Measurements from ENCODE around the gene HADHB. TPM values are rescaled to one million over a fixed set of nuclear protein-coding genes. Genes with fewer than 3 reads are reported as not detected.
A peak's percentile ranks its signal among the peaks of the same experiment; 100 is the strongest.

The HADHB gene
- 25.2 and 26.6 TPM in 2 replicates for total RNA-seq (2014; rRNA removed; shearing (Covaris generic))

GRCh38 chr2:26244309-26245230 is at the start of gene HADHB, which contains the start of gene HADHA:
Gene HADHB (plus strand): TSS chr2:26244939. CDS start chr2:26254255, 9,316 bp downstream.
Gene HADHA (minus strand): TSS chr2:26244632. CDS start chr2:26244596, 36 bp downstream.
- DNase-seq (ENCODE audit: low spot score) = peak; percentile 90

- DNase-seq (ENCODE audit: low spot score) = no peak
Observed at GRCh38 chr2:26195040-26195984, 49.4 kb upstream of the HADHB start.

- DNase-seq (ENCODE audit: low spot score) = no peak
Observed at GRCh38 chr2:26196683-26197418, 47.9 kb upstream of the HADHB start.

DNA sequence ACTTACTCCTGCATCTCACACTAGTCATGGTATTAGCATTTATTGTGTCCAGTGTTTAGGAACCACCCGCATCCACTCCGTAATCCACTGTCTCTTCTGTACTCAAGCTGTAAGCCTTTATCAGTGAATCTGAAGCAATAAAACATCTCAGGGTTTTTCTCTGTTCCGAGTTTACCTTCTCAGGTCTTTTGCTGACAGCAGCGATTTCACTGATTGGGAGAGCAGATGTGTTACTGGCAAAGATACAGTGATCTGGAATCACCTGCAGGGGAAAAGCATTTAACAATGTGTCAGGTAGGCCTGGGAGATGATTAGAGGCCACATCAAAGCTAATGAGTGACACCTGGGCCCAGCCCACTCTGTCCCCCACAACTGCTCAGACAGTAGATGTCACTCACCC is 47.2 kb upstream of the HADHB start:
- DNase-seq (ENCODE audit: low spot score) = no peak

DNA sequence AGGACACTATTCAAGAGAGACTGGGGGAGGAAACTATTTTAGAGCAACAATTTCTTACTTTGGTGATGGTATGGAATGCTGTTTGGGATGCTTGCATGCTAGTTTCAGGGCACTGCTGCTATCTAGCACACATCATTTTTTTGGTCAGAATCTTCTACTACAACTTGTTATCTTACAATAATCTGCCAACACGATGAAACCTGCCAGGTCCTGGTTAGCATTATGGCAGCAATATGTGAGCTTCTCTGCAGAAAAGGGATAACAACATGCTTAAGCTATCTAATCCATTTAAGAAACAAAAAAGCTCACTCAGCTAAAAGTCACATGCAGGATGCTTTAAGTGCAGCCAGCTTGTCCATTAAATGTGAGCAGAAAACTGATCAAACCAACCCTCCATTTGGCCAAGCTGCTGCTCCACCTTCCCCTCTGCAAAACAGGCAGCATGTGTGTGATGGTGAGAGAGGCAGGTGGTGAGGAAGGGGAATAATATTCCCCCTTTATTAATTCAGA is 41.7 kb upstream of the HADHB start:
- no peak for DNase-seq (ENCODE audit: low spot score)

DNA sequence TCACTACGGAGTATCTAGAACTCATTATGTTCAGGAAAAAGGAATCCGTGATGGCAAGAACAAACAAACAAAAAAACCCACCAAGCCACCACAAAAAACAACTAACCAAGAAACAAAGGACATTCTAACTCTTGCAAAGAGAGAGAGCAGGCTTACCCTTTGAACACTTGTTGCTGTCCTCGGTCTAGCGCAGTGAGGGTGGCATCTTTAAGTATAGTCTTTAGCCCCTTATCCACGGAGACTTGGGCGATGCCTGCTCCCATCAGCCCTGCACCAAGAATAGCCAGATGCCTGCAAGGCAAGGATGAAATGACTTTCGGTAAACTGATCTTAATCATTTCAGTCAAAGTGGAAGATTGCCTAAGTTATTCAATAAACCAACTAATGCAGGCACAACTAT is 40.8 kb upstream of the HADHB start:
- DNase-seq (ENCODE audit: low spot score) = no peak

- no peak for DNase-seq (ENCODE audit: low spot score)
Observed at GRCh38 chr2:26212011-26212410, 32.7 kb upstream of the HADHB start.

- DNase-seq (ENCODE audit: low spot score) = no peak
Observed at GRCh38 chr2:26214759-26215158, 30.0 kb upstream of the HADHB start.

- no peak for DNase-seq (ENCODE audit: low spot score)
Observed at GRCh38 chr2:26215833-26216232, 28.9 kb upstream of the HADHB start.

DNA sequence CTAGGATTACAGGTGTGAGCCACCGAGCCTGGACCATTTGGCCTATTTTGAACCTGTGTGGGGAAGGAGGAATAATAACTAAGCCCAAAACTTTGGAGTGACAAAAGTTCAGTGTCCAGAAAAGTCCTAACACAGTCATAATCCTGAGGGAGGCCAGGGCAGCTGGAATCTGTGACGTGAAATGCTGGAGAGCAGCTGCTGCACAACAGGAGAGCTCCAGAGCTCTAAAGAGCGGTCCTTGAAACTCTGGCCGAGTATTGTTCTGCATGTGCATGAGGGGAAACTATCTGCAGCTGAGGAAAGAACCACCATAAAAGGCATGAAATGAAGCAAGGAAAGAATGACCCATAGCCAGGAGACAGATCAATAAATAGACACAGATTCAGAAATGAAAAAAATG is 28.2 kb upstream of the HADHB start:
- DNase-seq (ENCODE audit: low spot score) = no peak

- no peak for DNase-seq (ENCODE audit: low spot score)
Observed at GRCh38 chr2:26217720-26218119, 27.0 kb upstream of the HADHB start.

GRCh38 chr2:26223018-26223417 is 21.7 kb upstream of the HADHB start:
- no peak for DNase-seq (ENCODE audit: low spot score)

- no peak for DNase-seq (ENCODE audit: low spot score)
Observed at GRCh38 chr2:26224095-26224494, 20.6 kb upstream of the HADHB start.

DNA sequence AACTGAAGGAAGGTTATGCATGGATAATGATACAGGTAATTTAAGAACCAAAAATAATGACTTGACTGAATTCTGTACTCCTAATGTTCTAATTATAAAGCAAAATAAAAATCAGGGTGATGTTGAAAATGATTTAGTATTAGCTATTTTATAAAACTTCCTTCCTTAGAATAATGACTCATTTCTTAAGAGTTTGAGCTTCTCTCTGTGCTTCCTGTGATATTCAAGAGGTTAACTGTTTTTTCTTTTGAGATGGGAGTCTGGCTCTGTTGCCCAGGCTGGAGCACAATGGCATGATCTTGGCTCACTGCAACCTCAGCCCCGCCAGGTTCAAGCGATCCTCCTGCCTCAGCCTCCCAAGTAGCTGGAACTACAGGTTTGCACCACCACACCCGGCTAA is 15.1 kb upstream of the HADHB start:
- no peak for DNase-seq (ENCODE audit: low spot score)

GRCh38 chr2:26230806-26231205 is 13.9 kb upstream of the HADHB start:
- no peak for DNase-seq (ENCODE audit: low spot score)

- peak; percentile 16 for DNase-seq (ENCODE audit: low spot score)
Observed at GRCh38 chr2:26235089-26235488, 9.7 kb upstream of the HADHB start.

DNA sequence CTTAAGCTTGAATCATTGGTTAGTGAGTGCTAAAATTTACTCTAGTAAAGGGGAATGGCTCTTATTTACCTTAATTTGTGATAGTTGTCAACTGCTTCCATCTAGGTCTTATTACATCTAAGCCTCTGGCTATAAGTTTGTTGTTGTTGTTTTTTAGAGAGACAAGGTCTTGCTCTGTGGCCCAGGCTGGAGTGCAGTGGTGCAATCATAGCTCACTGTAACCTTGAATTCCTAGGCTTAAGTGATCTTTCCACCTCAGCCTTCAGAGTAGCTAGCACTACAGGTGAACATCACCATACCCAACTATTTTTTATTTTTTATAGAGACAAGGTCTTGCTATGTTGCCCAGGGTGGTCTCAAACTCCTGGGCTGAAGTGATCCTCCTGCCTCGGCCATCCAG is 6.9 kb upstream of the HADHB start:
- DNase-seq (ENCODE audit: low spot score) = no peak

GRCh38 chr2:26238311-26238958 is 6.3 kb upstream of the HADHB start:
- no peak for DNase-seq (ENCODE audit: low spot score)

DNA sequence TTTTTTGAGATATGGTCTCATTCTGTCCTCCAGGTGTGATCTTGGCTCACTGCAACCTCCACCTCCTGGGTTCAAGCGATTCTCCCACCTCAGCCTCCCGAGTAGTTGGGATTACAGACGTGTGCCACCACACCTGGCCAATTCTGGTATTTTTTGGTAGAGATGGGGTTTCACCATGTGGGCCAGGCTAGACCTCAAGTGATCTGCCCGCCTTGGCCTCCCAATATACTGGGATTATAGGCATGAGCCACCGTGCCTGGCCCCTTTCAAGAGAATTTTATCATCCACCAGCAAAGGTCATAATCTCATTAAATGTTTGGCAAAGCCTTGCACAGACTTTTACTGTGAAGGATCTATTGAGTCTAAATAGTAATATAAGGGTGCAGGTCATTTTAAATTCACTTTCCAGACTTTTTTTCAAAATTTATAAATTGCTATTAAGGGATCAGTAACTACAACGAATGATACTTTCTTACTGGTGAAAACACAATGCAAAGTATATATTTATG is 2.8 kb upstream of the HADHB start:
- DNase-seq (ENCODE audit: low spot score) = no peak

All from HT-29 (cell line).